ENCODE data around the gene MEI1.
"Not testable (repeated sequence)": the region's sequence is repeated elsewhere in the genome, so short reads cannot be mapped to it uniquely, and the experiment has no call there.

- not testable (repeated sequence) for TF ChIP-seq CTCF, POLR2A, EP300 (IDR thresholded peaks at IDR 0.05)
These were observed 136.2 kb downstream of the MEI1 start for GRCh38 chr22:41835462-41835861.
